HG02642 (cell line): ENCODE data around the gene FBXL3.

Source experiments
- ATAC-seq: cut with Tn5 transposase; IDR thresholded peaks from one replicate; pipeline ENCODE4 v1.9.1; 2021; ENCODE audit warnings: mild to moderate bottlenecking; ENCODE audit not compliant: unreplicated experiment, poor library complexity

Gene FBXL3, protein sequence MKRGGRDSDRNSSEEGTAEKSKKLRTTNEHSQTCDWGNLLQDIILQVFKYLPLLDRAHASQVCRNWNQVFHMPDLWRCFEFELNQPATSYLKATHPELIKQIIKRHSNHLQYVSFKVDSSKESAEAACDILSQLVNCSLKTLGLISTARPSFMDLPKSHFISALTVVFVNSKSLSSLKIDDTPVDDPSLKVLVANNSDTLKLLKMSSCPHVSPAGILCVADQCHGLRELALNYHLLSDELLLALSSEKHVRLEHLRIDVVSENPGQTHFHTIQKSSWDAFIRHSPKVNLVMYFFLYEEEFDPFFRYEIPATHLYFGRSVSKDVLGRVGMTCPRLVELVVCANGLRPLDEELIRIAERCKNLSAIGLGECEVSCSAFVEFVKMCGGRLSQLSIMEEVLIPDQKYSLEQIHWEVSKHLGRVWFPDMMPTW

GRCh38 chr13:77026861-77027621 lies at the start of gene FBXL3:
FBXL3 (minus strand) TSS chr13:77027159; CDS start chr13:77021860, 5,299 bp downstream.
- peak; percentile 68 for ATAC-seq

GRCh38 chr13:77067519-77067918 lies 40.6 kb upstream of the FBXL3 start:
- no peak for ATAC-seq

DNA sequence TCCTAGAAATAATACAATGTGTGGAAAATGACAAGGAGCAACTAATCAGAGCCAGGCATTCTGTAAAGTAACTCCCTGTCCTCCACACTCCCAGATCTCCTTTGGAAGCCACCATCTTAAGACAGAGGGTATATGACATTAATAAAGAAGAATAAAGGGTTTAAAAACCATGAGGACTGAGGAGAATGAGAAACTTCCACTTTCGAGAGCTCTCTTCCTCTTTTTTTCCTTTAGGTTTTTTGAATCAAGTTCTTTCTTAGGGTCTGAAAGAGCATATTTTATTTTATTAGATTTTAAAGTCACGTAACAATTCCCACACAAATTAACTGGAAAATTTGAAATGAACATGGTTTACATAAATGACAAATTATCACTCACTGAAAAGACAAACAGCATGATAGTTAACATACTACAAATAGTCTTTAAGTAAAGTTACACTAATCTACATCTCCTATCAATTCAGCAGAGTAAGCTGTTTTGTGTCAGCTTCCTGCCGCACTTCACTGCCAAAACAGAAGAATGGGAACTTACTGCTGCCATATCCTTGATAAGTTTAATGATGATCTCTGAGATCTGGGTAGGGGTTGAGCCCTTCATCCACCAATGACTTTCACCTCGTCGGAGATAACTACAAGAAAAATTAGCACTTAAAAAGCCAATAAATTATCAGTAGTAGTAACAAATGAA lies 38.6 kb upstream of the FBXL3 start:
- ATAC-seq, result no peak

GRCh38 chr13:77062097-77062496 lies 35.1 kb upstream of the FBXL3 start:
- ATAC-seq, result no peak

DNA sequence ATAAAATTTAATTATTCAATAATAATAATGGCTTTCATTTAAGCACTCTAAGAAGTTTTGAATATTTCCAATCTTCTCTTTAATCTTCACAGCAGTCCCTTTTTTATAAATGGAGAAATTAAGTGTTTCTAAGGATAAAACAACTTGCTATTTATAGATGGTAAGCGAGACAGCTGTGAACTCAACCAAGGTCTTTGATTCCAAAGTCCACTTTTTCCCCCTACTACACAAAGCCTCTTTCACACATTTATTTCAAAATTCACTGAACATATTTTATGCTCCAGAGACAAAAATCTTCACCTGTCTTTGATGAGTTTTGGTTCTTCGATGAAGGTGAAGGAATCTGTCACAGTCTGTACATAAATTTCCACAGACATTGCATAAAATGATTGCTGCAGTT lies 34.4 kb upstream of the FBXL3 start:
- no peak for ATAC-seq

GRCh38 chr13:77056886-77057285 lies 29.9 kb upstream of the FBXL3 start:
- no peak for ATAC-seq

GRCh38 chr13:77056382-77056781 lies 29.4 kb upstream of the FBXL3 start:
- ATAC-seq, result no peak

DNA sequence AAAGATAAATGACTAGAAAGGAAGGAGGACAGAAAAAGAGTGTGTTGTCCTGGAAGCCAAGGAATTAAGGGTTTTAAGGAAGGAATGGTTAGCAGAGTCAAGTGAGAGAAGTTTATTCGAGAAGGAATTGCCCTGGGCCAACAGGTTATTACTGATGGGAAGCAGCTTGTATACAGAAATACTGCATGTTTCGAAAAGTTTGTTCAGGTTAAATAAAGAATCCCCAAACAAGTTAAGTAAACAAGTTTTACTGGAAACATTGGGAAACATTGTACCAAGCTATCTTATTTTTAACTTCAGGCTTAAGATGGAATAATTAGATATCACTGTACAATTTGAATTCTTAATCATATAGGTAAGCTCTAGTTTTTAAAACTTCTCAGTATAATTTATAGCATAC lies 28.2 kb upstream of the FBXL3 start:
- ATAC-seq, result no peak

- ATAC-seq, result no peak
These were observed 26.2 kb upstream of the FBXL3 start for GRCh38 chr13:77053192-77053591.

- ATAC-seq, result no peak
These were observed 21.7 kb upstream of the FBXL3 start for GRCh38 chr13:77048681-77049080.

GRCh38 chr13:77047649-77048343 lies 20.8 kb upstream of the FBXL3 start:
- ATAC-seq, result no peak

- no peak for ATAC-seq
These were observed 15.7 kb upstream of the FBXL3 start for GRCh38 chr13:77042566-77043177.

DNA sequence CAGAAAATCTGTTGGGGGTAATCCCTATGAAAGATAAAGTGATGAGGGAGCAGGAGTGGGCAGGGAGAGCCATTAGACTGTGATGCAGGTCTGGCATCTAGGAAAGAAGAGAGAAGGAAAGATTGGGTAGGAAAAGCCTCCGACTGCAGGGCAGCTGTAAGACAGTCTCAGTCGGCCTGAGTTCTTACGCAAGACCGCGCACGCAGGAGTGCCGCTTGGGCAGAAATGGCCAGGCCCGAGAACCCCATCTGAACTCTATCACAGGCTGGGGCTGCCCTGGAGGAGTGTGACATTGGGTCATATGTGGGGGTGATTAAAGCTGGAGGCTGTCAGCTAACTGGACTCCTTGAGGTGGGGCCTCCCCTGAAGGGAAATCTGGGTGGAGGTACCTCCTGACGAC lies 13.9 kb upstream of the FBXL3 start:
- no peak for ATAC-seq

DNA sequence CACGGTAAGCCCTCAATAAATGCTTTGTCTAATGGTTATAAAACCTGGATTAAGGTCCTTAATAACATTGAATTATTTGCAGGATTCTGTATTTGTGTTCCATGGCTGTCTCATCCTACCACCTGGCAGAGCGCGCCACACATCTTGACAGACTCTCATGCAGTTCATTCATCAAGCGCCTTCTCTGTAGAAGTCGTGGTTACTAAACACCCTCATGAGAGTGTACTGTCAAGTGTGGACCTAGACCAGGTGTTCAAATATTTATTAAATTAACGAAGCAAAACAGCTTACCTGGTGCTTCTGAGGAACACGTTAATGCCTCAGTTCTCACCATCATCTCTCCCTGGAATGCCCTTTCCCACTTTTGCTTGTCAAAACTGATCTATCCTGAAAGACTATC lies 13.1 kb upstream of the FBXL3 start:
- no peak for ATAC-seq

DNA sequence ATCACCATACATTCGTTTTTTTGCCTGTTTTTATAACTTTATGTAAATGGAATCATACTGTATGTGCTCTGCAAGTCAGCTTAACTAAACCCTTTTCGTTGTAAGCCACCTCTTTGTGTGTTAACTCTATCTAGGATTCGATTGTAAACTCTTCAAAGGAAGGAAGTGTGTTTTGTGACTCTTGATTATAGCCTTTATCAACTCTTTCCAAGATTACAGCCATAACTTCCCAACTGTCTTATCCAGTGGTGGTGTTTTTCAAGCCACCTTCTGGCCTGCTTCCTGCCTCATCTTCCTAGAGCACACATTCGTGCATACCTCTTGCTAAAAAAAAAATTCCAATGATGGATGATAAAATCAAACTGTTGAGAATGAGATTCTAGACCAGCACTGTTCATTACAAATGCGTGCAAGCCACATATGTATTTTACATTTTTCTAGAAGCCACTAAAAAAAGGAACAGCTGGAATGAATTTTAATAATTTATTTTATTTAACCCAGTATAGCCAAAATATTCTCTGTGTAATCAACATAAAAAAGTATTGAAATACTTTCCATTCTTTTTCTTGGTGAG lies 12.0 kb upstream of the FBXL3 start:
- ATAC-seq, result no peak

GRCh38 chr13:77036279-77036678 lies 9.3 kb upstream of the FBXL3 start:
- ATAC-seq, result no peak

GRCh38 chr13:77034881-77035280 lies 7.9 kb upstream of the FBXL3 start:
- no peak for ATAC-seq

DNA sequence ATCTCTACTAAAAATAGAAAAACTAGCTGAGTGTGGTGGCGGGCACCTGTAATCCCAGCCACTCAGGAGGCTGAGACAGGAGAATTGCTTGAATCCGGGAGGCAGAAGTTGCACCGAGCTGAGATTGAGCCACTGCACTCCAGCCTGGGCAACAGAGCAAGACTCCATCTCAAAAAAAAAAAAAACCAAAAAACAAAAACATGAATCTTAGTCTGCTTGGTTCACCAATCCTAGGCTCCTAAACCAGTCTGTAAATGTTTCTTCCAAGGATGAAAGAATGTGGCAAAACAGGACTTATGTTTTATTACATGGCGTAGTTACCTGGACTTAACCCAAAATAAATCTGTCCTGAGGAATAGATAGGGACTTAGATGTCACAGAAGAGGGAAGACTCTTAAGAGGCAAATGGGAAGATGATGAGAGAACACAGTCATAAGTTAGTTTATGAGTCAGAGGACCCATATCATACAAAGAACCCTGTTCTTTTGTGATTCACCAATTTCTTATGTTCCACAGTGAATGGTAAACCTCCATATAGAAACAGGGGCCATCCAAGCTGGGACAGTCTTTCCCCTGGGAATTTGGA lies 6.9 kb upstream of the FBXL3 start:
- no peak for ATAC-seq

DNA sequence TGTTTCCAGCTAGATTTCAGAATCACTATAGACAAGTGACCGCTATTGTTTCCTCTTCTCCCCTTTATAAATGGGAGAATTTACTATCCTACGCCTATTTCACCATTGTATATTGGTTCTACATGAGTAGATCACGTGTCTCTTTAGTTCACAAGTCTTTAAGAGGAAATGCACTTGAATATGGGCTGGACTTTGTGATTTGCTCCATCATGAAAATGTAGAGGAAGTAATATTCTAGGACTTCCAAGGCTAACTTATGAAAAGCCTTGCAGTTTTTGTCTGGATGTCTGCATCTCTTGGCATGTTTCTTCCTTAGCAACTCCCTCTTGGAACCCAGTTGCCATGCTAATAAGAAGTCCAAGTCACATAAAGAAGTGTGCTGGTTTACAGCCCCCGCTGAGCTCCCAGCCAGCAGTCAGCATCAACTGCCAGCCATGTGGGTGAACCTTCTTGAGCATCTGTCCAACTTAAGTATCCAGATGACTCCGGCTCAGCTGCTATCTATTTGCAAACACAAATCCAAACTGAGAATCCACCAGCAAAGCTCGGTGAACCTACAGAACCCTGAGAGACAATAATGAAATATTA lies 4.8 kb upstream of the FBXL3 start:
- no peak for ATAC-seq
